Measurements from ENCODE around the gene TH.

- TF ChIP-seq, protein P1, sequence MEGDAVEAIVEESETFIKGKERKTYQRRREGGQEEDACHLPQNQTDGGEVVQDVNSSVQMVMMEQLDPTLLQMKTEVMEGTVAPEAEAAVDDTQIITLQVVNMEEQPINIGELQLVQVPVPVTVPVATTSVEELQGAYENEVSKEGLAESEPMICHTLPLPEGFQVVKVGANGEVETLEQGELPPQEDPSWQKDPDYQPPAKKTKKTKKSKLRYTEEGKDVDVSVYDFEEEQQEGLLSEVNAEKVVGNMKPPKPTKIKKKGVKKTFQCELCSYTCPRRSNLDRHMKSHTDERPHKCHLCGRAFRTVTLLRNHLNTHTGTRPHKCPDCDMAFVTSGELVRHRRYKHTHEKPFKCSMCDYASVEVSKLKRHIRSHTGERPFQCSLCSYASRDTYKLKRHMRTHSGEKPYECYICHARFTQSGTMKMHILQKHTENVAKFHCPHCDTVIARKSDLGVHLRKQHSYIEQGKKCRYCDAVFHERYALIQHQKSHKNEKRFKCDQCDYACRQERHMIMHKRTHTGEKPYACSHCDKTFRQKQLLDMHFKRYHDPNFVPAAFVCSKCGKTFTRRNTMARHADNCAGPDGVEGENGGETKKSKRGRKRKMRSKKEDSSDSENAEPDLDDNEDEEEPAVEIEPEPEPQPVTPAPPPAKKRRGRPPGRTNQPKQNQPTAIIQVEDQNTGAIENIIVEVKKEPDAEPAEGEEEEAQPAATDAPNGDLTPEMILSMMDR (IDR thresholded peaks at IDR 0.05), result no peak
- no peak for TF ChIP-seq POLR2A (IDR thresholded peaks at IDR 0.05)
Observed at GRCh38 chr11:2122222-2122906, 49.3 kb downstream of the TH start.
